RKO (cell line): ENCODE results near the gene CACNA1E.

Experiments used
- DNase-seq: peaks from one replicate; pipeline ENCODE4 v3.0.0-alpha.2; 2016; ENCODE audit warnings: low spot score

Gene CACNA1E

DNA sequence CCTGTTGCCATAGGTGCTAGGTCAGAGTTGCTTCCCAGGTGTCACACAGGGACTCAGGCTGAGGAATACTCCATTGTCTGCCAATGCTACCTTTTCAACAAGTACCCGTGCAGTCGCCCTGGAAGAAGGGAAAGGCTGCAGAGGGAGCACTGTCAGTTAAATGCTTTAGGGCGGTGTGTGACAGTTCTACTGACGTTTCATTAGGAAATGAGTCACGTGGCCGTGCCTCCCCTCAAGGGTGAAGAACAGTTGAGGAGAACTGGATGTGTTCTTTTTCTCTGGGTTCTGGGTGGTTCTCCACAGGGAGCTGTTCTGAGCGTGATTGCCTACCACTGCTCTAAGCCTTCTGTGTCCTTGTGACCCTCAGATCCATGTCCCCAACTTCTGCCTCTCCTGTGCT lies 197.6 kb downstream of the CACNA1E start:
- DNase-seq: no peak

DNA sequence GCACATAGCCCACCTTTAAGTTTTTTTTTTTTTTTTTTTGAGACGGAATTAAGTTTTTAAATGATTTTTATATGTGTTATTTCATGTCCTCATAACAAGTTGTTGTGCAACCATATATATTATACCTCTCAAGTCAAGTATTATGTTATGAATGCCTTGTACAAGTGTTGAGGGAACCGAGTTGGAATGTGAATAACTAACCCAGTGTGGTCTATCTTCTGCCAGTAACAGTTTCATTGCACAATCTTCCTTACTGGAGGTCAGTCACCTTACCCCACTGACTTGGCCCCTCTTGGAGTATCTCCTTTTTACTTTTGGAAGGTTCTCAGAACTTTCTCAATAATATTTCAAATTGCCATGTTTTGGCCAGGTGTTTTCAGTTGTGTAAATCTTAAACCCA lies 201.9 kb downstream of the CACNA1E start:
- no peak for DNase-seq

DNA sequence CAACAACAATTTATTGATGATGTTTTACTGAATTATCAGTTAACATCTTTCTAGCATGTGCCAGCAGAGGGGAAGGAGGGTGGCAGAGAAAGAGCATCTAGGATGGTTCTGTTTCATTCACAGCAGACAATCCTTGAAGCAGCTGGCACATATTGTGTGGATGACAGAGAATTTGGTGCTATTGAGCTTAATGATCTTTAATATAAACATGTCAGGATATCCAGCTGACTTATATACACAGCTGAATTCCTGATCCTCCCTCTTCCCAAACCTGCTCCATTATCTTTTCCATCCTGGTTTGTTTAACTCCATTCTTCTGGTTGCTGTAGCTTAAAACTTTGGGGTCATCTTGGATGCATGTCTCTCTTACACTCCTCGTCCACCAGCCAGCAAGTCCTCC lies 218.6 kb downstream of the CACNA1E start:
- DNase-seq: no peak

DNA sequence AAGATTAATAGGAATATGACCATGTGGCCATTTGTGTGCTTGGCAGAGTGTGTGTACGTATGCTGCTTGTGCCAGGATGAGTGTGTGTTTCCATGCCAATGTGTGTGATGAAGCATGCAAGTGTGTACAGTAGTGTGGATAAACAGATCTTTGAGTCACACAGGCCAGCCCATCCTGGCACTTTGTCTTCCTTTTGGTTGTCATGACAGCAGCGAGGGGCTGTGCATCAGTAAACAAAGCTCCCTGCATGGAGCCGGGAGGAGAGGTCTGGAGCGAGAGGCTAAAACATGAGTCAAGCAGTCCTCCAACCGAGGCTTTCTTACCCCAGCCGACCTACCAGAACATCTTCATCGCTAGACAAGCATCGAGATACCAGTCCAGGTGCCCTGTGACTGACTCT lies 221.2 kb downstream of the CACNA1E start:
- DNase-seq: no peak

DNA sequence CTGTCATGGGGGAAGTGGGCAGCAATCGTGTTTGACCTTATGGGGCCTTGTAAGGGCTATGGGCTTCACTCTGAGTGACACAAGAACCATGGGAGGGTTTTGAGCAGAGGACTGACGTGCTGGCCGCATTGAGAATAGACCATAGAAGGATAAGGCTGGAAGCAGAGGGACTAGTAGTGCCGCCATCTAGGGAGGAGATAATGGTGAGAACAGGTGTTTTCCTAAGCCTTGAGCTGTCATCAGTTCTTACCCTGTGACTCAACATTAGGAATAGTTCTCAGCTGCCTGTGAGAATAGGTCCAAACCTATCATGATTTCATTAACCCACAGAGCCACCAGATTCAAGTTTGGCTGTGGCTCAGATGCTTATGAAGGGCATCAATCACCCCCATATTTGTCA lies 228.5 kb downstream of the CACNA1E start:
- DNase-seq: no peak

DNA sequence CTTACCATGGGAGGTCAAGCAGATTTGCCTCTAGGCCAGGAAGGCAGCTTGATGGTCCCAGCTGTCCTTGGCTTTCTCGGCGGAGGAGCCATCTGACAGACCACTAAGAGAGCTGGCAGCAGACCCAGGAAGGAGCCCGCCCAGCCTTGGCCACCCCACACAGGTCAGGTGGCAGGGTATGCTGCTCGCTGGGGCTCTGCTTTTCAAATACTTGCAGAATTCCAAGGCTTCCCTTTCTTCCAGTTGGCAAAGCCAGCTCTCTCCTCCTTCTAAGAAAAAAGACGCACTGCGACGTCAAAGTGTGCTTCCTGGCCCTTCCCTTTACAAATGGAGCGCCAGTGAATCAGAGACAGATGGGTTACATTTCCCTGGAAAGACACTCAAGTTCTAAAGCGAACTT lies 229.4 kb downstream of the CACNA1E start:
- no peak for DNase-seq

DNA sequence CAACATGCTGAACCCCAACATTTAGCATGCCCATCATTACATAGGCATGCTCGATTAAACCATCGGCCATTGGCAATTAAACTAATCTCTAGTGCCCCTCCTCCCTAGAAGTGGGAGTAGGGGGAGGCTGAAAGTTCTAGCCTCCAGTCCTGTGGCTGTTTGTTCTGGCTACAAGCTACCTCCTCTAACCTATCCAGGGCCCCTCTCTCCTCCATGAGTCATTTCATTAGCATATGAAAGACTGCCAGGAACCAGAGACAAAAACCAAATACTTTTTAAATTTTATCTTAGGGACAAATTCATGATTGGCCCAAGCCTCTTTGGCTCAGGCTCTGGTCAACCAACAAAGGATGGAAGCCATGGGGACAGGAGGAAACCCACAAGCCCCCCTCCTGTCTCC lies 231.1 kb downstream of the CACNA1E start:
- no peak for DNase-seq

DNA sequence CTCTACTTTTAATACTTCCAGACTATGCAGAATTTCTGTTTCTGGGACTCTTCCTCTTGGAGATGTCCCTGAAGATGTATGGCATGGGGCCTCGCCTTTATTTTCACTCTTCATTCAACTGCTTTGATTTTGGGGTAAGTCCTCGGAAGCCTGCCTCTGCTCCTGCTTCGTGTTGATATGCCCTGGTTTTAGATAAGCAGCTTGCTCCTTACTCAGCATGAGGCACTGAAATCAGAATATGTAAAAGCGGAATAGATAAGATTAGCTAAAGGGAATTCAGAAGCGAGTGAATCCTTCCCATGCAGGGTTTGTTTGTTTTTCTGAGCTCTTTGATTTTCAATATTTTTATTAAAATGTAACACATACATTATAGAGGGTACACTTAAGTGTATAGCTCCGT lies 234.7 kb downstream of the CACNA1E start:
- DNase-seq: no peak

DNA sequence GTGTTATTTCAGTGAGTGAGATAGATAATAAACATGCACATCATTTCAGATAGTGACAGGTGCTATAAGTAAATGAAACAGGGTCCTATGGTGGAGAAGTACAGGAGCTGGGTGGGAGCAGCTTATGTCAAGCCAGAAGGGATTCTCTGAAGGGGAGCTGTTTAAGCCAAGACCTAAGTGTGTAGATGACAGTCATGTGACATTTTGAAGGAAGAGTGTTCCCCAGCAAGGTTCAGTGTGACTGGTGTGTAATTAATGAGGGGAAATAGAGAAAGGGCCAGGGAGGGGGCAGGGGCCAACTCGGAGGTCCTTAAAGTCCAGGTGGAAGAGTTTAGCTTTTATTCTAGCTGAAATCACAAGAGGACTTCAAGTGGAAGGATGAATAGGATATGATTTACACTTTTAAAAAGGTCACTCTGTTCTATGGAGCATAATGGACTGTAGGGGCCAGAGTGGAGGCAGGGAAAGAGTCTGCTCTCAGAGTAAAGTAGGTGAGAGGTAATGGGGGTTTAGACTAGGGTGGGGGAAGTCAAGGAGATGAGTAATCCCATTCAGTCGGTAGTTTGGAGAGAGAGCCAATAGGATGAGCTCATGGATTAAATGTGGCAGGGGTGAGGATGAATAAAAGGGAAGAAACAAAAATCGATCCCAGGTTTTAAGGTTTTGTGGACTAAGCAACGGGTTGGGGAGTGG lies 243.1 kb downstream of the CACNA1E start:
- no peak for DNase-seq

DNA sequence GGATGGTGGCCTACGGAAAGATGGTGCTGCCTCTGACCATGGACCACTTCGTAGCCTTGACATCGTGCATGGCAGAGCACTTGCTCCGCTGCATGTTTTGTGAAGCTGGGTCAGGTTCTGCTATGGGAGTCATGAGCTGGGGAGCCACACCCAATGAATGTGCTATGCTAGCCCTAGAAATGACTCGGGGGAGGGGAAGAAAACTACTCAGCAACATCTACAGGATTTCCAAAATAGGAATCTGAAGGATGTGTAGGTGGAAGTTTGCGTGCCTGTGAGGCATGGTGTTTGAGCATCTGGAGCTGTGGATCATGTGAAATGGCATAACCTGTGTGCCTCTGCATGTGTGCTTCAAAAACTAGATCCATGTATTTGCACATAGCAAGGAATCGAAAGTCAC lies 247.3 kb downstream of the CACNA1E start:
- no peak for DNase-seq

DNA sequence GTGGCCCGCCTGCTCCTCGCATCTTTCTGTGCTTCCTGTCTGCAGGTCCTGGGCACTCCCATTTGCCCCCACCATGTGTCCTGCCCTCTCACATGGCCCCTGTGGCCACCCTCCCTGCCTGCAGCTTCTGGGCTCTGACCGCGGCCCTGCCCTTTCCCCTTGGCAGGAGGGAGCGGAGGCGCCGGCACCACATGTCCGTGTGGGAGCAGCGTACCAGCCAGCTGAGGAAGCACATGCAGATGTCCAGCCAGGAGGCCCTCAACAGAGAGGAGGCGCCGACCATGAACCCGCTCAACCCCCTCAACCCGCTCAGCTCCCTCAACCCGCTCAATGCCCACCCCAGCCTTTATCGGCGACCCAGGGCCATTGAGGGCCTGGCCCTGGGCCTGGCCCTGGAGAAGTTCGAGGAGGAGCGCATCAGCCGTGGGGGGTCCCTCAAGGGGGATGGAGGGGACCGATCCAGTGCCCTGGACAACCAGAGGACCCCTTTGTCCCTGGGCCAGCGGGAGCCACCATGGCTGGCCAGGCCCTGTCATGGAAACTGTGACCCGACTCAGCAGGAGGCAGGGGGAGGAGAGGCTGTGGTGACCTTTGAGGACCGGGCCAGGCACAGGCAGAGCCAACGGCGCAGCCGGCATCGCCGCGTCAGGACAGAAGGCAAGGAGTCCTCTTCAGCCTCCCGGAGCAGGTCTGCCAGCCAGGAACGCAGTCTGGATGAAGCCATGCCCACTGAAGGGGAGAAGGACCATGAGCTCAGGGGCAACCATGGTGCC lies 249.1 kb downstream of the CACNA1E start:
- no peak for DNase-seq

DNA sequence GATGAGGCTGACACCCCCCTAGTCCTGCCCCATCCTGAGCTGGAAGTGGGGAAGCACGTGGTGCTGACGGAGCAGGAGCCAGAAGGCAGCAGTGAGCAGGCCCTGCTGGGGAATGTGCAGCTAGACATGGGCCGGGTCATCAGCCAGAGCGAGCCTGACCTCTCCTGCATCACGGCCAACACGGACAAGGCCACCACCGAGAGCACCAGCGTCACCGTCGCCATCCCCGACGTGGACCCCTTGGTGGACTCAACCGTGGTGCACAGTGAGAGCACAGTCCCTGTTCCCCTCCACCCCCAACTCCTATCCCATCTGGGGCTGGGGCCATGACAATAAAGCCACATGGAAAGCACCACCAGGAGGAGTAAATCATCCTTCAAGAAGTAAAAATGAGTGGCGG lies 250.2 kb downstream of the CACNA1E start:
- DNase-seq: no peak

DNA sequence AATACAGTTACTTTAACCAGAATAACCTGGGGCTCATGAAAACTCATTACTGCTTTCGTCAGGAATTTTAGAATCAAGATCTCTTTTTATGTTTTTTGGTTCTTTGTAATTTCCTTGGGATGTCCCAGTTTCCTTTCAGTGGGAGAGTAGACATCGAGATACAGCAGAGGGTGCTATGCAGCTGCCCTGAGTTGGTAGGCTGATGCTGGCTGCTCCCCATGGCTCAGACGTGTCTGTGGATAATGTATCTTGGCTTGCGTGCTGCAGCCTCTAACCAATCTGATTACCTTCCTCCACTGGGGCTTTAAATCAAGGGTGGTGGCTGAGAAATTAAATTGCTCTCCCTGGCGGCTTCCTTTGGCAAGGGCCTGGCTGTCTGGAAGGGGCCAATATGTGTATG lies 253.7 kb downstream of the CACNA1E start:
- DNase-seq: no peak

DNA sequence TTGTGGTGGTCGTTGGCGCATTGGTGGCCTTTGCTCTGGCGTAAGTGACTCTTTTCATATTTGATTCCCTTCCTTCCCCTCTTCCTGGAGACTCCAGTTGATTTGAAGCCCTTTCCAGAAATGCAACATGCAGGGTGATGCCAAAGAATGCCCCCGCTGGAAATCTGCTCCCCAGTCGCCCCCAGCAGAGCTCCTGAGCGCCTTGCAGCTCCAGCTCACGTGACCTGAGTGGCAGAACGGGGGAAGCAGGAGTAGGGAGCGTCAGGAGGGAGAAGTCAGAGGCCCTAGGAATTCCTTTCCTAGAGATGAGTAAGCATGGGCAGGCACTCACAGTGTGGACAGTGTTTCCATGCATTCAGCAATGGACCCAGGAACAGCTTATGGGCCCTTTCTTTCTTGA lies 255.9 kb downstream of the CACNA1E start:
- DNase-seq: no peak

DNA sequence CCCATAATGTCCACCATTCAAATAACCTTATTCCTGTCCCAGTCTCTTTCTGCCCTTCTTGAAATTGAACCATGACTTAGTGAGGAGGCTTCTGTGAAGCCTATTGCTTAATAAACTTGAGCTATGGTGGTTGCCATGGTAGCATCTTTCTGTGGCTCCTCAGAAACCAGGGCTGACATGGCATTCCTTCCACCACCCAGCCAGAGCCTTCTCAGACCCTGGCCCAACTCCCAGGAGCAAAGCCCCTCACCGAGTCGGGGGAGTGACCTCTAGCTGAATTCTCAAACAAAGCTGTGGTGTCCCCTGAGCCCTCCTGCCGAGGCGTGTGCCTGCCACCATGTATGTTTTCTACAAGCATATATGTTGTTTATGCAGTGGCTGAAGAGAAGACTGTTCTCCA lies 259.1 kb downstream of the CACNA1E start:
- DNase-seq: no peak

DNA sequence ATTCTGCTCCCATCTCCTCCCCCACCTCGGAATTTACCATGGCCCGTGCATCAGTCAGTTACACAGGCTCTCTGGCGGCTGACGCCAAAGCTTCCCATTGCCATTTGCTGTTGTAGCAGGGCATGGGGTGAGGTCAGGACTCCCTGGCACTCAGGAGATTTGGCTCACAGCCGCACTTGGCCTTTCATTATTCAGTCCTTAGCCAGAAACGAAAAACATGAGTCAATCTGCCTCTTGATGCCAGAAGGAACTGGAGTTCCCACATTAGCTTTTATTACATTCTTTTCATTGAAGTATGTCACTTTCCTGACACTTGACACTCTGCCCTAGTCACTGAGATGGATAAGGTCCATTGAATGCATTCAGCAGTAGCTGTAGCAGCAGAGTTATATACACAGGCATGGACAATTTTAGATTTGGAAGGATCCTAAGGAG lies 260.6 kb downstream of the CACNA1E start:
- no peak for DNase-seq

DNA sequence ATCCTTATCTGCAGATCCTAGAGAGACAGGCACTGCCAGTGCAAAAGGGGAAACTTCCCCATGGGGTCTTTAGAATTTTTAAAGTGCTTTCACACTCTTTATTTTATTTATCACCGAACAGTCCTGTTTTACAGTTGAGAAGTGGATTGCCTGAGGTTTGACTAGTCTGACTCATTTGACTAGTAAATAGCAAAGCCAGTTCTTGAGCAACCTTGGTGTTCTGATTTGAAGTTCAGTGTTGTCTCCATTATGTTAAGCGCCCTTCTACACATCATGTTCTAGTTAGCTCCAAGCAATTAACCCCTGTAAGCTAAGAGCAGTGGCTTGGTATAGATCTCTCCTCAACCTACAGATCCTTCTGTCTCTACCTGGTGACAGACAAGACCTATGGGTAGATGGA lies 262.9 kb downstream of the CACNA1E start:
- DNase-seq: no peak

DNA sequence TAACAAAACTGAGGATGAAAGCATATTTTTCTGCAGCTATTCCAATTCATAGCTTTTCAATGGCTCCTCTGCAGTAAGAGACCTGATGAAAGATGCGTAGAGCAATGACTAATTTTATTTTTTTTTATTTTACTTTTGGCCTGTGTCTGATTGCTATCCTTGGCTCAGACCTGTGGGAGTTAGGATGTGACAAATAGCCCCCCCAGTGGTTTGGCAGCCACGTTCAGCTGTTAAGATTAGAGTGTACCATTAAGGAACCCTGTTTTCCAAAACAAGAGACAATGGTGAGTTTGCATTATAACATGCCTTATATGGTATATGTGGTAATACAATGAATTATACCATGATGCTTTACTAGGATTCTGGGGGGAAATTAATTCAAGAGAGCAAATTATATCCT lies 264.7 kb downstream of the CACNA1E start:
- no peak for DNase-seq

DNA sequence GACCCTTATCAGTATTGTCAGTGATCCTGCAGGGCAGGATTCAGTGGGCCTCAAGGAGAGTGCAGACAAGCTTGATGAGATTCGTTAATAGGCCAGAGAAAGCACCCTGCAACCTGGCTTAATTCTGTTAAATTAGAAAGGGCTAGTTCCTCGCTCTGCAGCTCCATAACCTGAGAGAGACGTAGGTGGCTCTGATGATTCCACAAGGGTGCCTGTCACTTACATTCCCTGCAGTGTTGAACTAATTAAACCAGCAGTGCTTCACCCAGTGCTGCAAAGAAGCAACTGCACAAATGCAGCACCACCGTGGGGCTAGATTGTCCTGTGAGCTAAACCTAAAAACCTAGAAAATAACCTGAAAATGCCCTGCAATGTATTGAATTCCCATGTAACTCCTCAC lies 270.8 kb downstream of the CACNA1E start:
- no peak for DNase-seq

DNA sequence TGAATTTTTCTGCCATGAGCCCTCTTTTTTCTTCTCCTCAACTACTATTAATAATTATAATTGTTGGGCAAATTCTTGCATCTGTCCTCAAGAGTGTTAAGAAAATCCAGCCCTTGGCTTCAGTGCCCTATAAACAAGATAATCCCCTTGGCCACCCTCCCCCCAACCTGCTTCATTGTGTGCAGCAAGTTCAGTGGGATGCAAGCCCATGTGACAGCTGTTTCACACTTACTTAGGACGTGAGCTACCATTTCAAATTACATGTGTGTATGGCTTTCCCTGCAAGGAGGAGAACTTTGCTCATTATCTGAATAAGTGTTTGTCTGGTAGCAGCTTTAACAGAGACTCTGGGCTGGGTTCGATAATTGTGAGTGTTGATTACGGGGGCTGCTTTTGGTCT lies 276.2 kb downstream of the CACNA1E start:
- DNase-seq: no peak

DNA sequence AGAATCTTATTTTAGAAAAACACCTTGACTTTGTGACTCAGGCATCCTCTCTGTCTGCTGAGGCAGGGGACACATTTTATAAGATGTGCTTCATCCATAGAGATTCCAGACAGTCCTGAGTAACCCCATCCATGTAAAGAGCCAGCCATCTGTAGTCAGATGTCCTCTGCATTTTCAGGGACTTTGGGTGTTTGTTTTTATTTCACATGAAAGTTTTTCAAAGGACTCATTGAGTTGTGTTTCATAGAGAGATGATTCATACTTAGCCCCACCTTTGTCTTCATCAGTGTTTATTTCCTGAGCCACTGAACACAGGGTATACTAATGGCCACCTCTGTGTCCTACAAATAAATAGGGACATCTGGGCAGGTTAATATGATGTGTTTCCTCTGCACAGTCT lies 280.4 kb downstream of the CACNA1E start:
- DNase-seq: no peak

DNA sequence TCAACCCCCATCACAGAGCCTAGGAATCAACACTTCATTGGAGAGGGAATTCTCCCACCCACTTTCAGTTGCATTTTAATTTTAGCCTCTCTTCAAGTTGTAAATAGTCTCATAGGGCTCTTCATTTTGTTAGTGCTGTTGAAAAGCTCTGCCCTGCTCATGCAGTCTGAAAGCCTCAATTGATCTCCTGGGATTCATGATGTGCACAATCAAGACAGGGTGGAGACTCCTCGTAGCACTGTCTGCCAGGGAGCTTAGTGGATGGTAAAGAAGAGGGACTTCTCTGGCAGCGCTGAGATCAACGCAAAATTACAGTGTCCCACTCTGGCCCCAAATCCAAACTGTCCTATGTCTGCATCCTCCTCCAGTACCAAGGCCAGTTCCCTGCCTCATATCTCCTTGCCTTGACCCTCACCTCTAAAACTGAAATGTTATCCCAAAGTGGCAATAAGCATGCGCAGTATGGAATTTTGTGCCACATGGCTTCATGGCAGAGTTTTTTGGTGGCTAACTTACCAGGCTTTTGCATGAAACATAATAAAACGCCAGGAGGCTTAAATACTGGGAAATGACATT lies 282.2 kb downstream of the CACNA1E start:
- DNase-seq: no peak

DNA sequence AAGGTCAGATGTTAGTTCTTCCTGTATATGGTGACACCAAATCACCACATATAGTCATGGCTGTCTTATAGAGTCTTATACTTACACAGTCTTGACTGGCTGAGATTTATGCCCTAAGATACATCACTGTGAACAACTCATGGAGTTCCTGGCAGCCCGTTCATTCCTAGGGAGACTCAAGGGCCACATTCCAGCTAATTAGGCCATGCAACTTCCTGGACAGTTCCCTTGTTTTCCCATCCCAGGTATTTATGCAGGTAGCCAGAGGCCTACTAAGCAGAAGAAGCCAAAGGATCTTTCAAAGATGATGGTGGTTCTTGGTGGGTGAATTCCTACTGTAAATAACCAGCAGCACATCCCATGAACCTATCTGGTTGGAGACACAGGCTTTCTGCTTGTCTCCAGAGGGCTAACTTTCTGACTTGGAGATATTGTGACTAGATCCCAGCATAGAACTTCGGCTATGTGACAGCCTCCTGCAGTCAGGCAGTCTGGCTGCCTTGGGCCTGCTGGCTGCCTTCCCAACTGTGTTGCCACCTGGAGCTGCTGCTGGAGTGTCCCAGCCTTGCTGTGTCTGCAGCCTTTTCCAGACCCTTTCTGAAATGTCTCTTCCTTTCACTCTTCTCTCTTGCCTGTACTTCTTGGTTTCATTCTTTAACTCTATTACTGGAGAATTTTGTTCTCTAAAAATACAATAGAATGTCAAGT lies 283.8 kb downstream of the CACNA1E start:
- no peak for DNase-seq
